ENCODE data around the gene ZBED6. TPM values are rescaled to one million over a fixed set of nuclear protein-coding genes. Genes with fewer than 3 reads are reported as not detected.

The ZBED6 gene
- polyA plus RNA-seq, 1 donor from 2014 or later, result 5.1 TPM

GRCh38 chr1:203835476-203835875 is 40.1 kb downstream of the ZBED6 start:
- no peaks in the 10 kb centered on the region for H3K27me3 ChIP-seq (ENCODE audit: insufficient read depth, low read depth, low read length)
- no peak overlapping the region for H3K9ac ChIP-seq (ENCODE audit: low read length)
- H2AFZ ChIP-seq (ENCODE audit: low read depth, low read length), result no peak overlapping the region
- H3F3A ChIP-seq (ENCODE audit: insufficient read depth, low read length, poor library complexity, severe bottlenecking), result no peaks in the 10 kb centered on the region
- TF ChIP-seq POLR2AphosphoS5 (IDR thresholded peaks at IDR 0.05) (no peak), EZH2 (IDR thresholded peaks at IDR 0.05; ENCODE audit: borderline replicate concordance, insufficient read depth, low read length, poor library complexity, severe bottlenecking) (no peak), REST (IDR thresholded peaks at IDR 0.05; ENCODE audit: borderline replicate concordance) (no peak), MXI1 (conservative IDR thresholded peaks at IDR 0.05; ENCODE audit: poor library complexity, severe bottlenecking) (no peak), RAD21 (conservative IDR thresholded peaks at IDR 0.05) (no peak), TAF1 (IDR thresholded peaks at IDR 0.05; ENCODE audit: low read depth) (no peak), CTCF (IDR thresholded peaks at IDR 0.05; ENCODE audit: poor library complexity, severe bottlenecking) (no peak), SMC3 (conservative IDR thresholded peaks at IDR 0.05; ENCODE audit: poor library complexity) (no peak), EP300 (conservative IDR thresholded peaks at IDR 0.05; ENCODE audit: poor library complexity, severe bottlenecking) (no peak)
- no peak overlapping the region for H3K4me3 ChIP-seq (ENCODE audit: low read length)
- H3K9me3 ChIP-seq (ENCODE audit: low read length), result no peaks in the 10 kb centered on the region
- H4K20me1 ChIP-seq (ENCODE audit: insufficient read depth), result no peaks in the 10 kb centered on the region
- H3K9me2 ChIP-seq (ENCODE audit: insufficient read depth, low read length), result no peaks in the 10 kb centered on the region
- no peaks in the 10 kb centered on the region for H3K79me2 ChIP-seq (replicated peaks; ENCODE audit: insufficient read depth, low read length)
- peaks cover 23% of the 10 kb centered on the region for H3K36me3 ChIP-seq (ENCODE audit: insufficient read depth, low read length)
- no peak overlapping the region for H3K4me2 ChIP-seq (ENCODE audit: low read length)
- H3K27ac ChIP-seq (ENCODE audit: low read length), result no peak overlapping the region

- no peaks in the 10 kb centered on the region for H3K9me3 ChIP-seq (ENCODE audit: low read length)
- H3K4me2 ChIP-seq (ENCODE audit: low read length), result no peak overlapping the region
- no peak overlapping the region for H3K27ac ChIP-seq (ENCODE audit: low read length)
- no peaks in the 10 kb centered on the region for H3K79me2 ChIP-seq (replicated peaks; ENCODE audit: insufficient read depth, low read length)
- H3K27me3 ChIP-seq (ENCODE audit: insufficient read depth, low read depth, low read length), result no peaks in the 10 kb centered on the region
- H3K4me3 ChIP-seq (ENCODE audit: low read length), result no peak overlapping the region
- no peaks in the 10 kb centered on the region for H4K20me1 ChIP-seq (ENCODE audit: insufficient read depth)
- no peaks in the 10 kb centered on the region for H3K9me2 ChIP-seq (ENCODE audit: insufficient read depth, low read length)
- peaks cover 17% of the 10 kb centered on the region for H3K36me3 ChIP-seq (ENCODE audit: insufficient read depth, low read length)
- no peak overlapping the region for H3K9ac ChIP-seq (ENCODE audit: low read length)
- no peaks in the 10 kb centered on the region for H3F3A ChIP-seq (ENCODE audit: insufficient read depth, low read length, poor library complexity, severe bottlenecking)
- no peak overlapping the region for H2AFZ ChIP-seq (ENCODE audit: low read depth, low read length)
- TF ChIP-seq REST (IDR thresholded peaks at IDR 0.05; ENCODE audit: borderline replicate concordance) (no peak), EZH2 (IDR thresholded peaks at IDR 0.05; ENCODE audit: borderline replicate concordance, insufficient read depth, low read length, poor library complexity, severe bottlenecking) (no peak), RAD21 (conservative IDR thresholded peaks at IDR 0.05) (no peak), POLR2AphosphoS5 (IDR thresholded peaks at IDR 0.05) (no peak), EP300 (conservative IDR thresholded peaks at IDR 0.05; ENCODE audit: poor library complexity, severe bottlenecking) (no peak), TAF1 (IDR thresholded peaks at IDR 0.05; ENCODE audit: low read depth) (no peak), SMC3 (conservative IDR thresholded peaks at IDR 0.05; ENCODE audit: poor library complexity) (no peak), MXI1 (conservative IDR thresholded peaks at IDR 0.05; ENCODE audit: poor library complexity, severe bottlenecking) (no peak), CTCF (IDR thresholded peaks at IDR 0.05; ENCODE audit: poor library complexity, severe bottlenecking) (no peak)
Measured at GRCh38 chr1:203839081-203839480, 43.7 kb downstream of the ZBED6 start.
